Tibial artery (tissue), 4 donors: ENCODE data around the gene NUP153.
A peak's percentile ranks its signal among the peaks of the same experiment; 100 is the strongest.

ENCODE experiments used
- DNase-seq, 2 donors: peaks; one replicate each; pipeline ENCODE4 v3.0.0-alpha.2; 2019
- H3K27ac ChIP-seq, 2 donors: fragments of 200-600 bp; sonication (generic) in 1 of 2; 1 replicate in 1 of 2; 2 replicates in 1 of 2; pipeline ENCODE4 v1.5.1; 2018 to 2019; ENCODE audit warnings: mild to moderate bottlenecking in 1 of 2
- H3K27me3 ChIP-seq, 2 donors: fragments of 200-600 bp; sonication (generic) in 1 of 2; one replicate each; pipeline versions ENCODE4 v1.5.1 to v1.6.0; 2016 to 2019
- H3K36me3 ChIP-seq, 3 donors: fragments of 200-600 bp; sonication (generic) in 2 of 3; one replicate each; pipeline ENCODE4 v1.5.1; 2016 to 2019; ENCODE audit warnings: mild to moderate bottlenecking in 2 of 3
- H3K4me1 ChIP-seq, 4 donors: fragments of 200-600 bp; sonication (generic) in 2 of 4; 1 replicate in 3 of 4; 2 replicates in 1 of 4; pipeline ENCODE4 v1.5.1; 2016 to 2019
- H3K4me3 ChIP-seq, 2 donors: fragments of 200-600 bp; sonication (generic) in 1 of 2; 1 replicate in 1 of 2; 2 replicates in 1 of 2; pipeline ENCODE4 v1.5.1; 2018 to 2019; ENCODE audit warnings: mild to moderate bottlenecking in 2 of 2
- H3K9me3 ChIP-seq, 3 donors: fragments of 200-600 bp; sonication (generic) in 1 of 3; one replicate each; pipeline ENCODE4 v1.5.1; 2016 to 2019
- CTCF ChIP-seq, 2 experiments: fragments of 200-600 bp in 1 of 2; fragments of 450-650 bp in 1 of 2; IDR thresholded peaks; one replicate each; pipeline ENCODE4 v1.5.1; 2017 to 2019; ENCODE audit warnings: antibody characterized with exemption in 2 of 2, mild to moderate bottlenecking in 1 of 2, moderate library complexity in 1 of 2
- intact Hi-C: fragments of 100-400 bp; cut with DNase I; formaldehyde crosslinking; loops from one replicate; pipeline ENCODE4 v1.15.0; 2023; ENCODE audit warnings: low total_unique reads

Gene NUP153

GRCh38 chr6:17653198-17653882, 53.4 kb downstream of the NUP153 start:
- H3K36me3 ChIP-seq = peaks cover 8 to 21% (median 9%) of the 10 kb centered on the region in 3 donors
- peaks cover 0 to 34% (median 7%) of the 10 kb centered on the region in 4 donors for H3K4me1 ChIP-seq
- intact Hi-C loops = no loop called here
- no peaks in the 10 kb centered on the region for H3K27me3 ChIP-seq
- no peaks in the 10 kb centered on the region for H3K9me3 ChIP-seq
- H3K27ac ChIP-seq = no peak overlapping the region
- DNase-seq = no peak
- TF ChIP-seq CTCF (IDR thresholded peaks at IDR 0.05) = no peak
- no peak overlapping the region for H3K4me3 ChIP-seq

GRCh38 chr6:17650656-17651309, 55.9 kb downstream of the NUP153 start:
- Histone ChIP-seq H3K4me1 (peaks cover 0 to 16% (median 7%) of the 10 kb centered on the region in 4 donors), H3K4me3 (no peak overlapping the region), H3K9me3 (no peaks in the 10 kb centered on the region), H3K36me3 (peaks cover 29 to 41% (median 34%) of the 10 kb centered on the region in 3 donors), H3K27ac (peak overlapping the region in 1 of 2 donors; percentile 2), H3K27me3 (no peaks in the 10 kb centered on the region)
- intact Hi-C loops = no loop called here
- no peak for TF ChIP-seq CTCF (IDR thresholded peaks at IDR 0.05)
- DNase-seq = no peak

GRCh38 chr6:17648745-17649144, 58.0 kb downstream of the NUP153 start:
- DNase-seq = no peak
- H3K4me1 ChIP-seq = peaks cover 0 to 16% (median 7%) of the 10 kb centered on the region in 4 donors
- no peak for TF ChIP-seq CTCF (IDR thresholded peaks at IDR 0.05)
- H3K9me3 ChIP-seq = no peaks in the 10 kb centered on the region
- H3K36me3 ChIP-seq = peaks cover 45 to 57% (median 54%) of the 10 kb centered on the region in 3 donors
- H3K4me3 ChIP-seq = no peak overlapping the region
- intact Hi-C loops = no loop called here
- H3K27me3 ChIP-seq = no peaks in the 10 kb centered on the region
- no peak overlapping the region for H3K27ac ChIP-seq

- no peak for DNase-seq
- H3K27me3 ChIP-seq = no peaks in the 10 kb centered on the region
- no peak for TF ChIP-seq CTCF (IDR thresholded peaks at IDR 0.05)
- H3K27ac ChIP-seq = peak overlapping the region in 1 of 2 donors; percentile 62
- peaks cover 0 to 52% (median 14%) of the 10 kb centered on the region in 4 donors for H3K4me1 ChIP-seq
- intact Hi-C loops = no loop called here
- H3K4me3 ChIP-seq = no peak overlapping the region
- peaks cover 33 to 55% (median 44%) of the 10 kb centered on the region in 3 donors for H3K36me3 ChIP-seq
- no peaks in the 10 kb centered on the region for H3K9me3 ChIP-seq
Observed at GRCh38 chr6:17640477-17640917, 66.2 kb downstream of the NUP153 start.

- Histone ChIP-seq H3K36me3 (peaks cover 15 to 37% (median 23%) of the 10 kb centered on the region in 3 donors), H3K9me3 (no peaks in the 10 kb centered on the region), H3K4me1 (peaks cover 0 to 66% (median 19%) of the 10 kb centered on the region in 4 donors), H3K27ac (peak overlapping the region; percentile 62 to 72), H3K4me3 (no peak overlapping the region), H3K27me3 (no peaks in the 10 kb centered on the region)
- TF ChIP-seq CTCF (IDR thresholded peaks at IDR 0.05) = no peak
- no peak for DNase-seq
- intact Hi-C loops = no loop called here
Observed at GRCh38 chr6:17638212-17638715, 68.5 kb downstream of the NUP153 start.
